Stomach smooth muscle (tissue), 2 donors: Measurements from ENCODE around the gene ARMC3.

ENCODE experiments used
- H3K27ac ChIP-seq: one replicate; pipeline ENCODE4 v1.7.0; 2013; ENCODE audit warnings: mild to moderate bottlenecking, low read length, inconsistent platforms
- H3K27me3 ChIP-seq, 2 donors: one replicate each; pipeline ENCODE4 v1.7.0; 2013; ENCODE audit warnings: low read length in 2 of 2; ENCODE audit not compliant: insufficient read depth in 2 of 2, control insufficient read depth in 1 of 2
- H3K36me3 ChIP-seq, 2 donors: one replicate each; pipeline ENCODE4 v1.7.0; 2013; ENCODE audit warnings: low read length in 2 of 2; ENCODE audit not compliant: control insufficient read depth in 2 of 2, insufficient read depth in 2 of 2
- H3K4me1 ChIP-seq: one replicate; pipeline ENCODE4 v1.7.0; 2013; ENCODE audit warnings: low read length; ENCODE audit not compliant: control insufficient read depth, insufficient read depth
- H3K4me3 ChIP-seq, 2 donors: one replicate each; pipeline ENCODE4 v1.7.0; 2013; ENCODE audit warnings: low read length in 2 of 2
- H3K9ac ChIP-seq, 2 donors: one replicate each; pipeline ENCODE4 v1.7.0; 2013; ENCODE audit warnings: low read length in 2 of 2, mild to moderate bottlenecking in 1 of 2
- H3K9me3 ChIP-seq, 2 donors: one replicate each; pipeline ENCODE4 v1.7.0; 2013; ENCODE audit warnings: low read length in 2 of 2; ENCODE audit not compliant: control insufficient read depth in 2 of 2
- donor health status: healthy.
- donor health status: Pancreatic carcinoma.

ARMC3 gene

DNA sequence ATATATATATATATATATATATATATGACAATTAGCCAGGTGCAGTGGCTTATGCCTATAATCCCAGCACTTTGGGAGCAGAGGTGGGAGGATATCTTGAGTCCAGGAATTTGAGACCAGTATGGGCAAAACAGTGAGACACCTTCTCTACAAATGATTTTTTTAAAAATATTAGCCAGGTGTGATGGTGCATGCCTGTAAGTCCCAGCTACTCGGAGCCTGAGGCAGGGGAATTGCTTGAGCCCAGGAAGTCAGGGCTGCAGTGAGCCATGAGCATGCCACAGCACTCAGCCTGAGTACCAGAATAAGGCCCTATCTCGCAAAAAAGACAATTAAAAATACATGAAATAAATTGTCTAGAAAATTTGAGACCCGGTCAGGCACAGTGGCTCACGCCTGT is 120.3 kb downstream of the ARMC3 start:
- H3K36me3 ChIP-seq = no peaks in the 10 kb centered on the region
- peaks cover 0 to 2% of the 10 kb centered on the region in 2 donors for H3K27me3 ChIP-seq
- H3K9me3 ChIP-seq = no peaks in the 10 kb centered on the region
- no peak overlapping the region for H3K4me3 ChIP-seq
- no peak overlapping the region for H3K27ac ChIP-seq
- H3K4me1 ChIP-seq = peaks cover 4% of the 10 kb centered on the region
- no peak overlapping the region for H3K9ac ChIP-seq

DNA sequence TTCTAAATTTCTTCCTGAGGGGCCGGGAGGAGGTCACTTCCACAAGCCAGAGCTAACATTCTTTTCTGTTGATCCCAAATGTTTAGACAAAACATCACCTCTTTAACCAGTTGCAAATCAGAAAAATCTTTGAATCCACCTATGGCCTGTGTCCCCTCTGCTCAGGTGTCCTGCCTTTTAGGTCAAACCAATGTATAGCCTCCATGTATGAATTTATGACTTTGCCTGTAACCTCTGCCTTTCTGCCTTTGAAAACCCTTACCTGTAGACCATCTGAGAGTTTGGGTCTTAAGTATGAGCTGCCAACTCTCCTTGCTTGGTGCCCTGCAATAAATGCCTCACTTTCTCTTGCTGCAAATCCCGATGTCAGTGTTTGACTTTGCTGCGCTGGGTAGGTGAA is 123.4 kb downstream of the ARMC3 start:
- no peaks in the 10 kb centered on the region for H3K9me3 ChIP-seq
- no peak overlapping the region for H3K4me3 ChIP-seq
- H3K9ac ChIP-seq = no peak overlapping the region
- peaks cover 4% of the 10 kb centered on the region for H3K4me1 ChIP-seq
- peaks cover 0 to 2% of the 10 kb centered on the region in 2 donors for H3K27me3 ChIP-seq
- no peaks in the 10 kb centered on the region for H3K36me3 ChIP-seq
- no peak overlapping the region for H3K27ac ChIP-seq

DNA sequence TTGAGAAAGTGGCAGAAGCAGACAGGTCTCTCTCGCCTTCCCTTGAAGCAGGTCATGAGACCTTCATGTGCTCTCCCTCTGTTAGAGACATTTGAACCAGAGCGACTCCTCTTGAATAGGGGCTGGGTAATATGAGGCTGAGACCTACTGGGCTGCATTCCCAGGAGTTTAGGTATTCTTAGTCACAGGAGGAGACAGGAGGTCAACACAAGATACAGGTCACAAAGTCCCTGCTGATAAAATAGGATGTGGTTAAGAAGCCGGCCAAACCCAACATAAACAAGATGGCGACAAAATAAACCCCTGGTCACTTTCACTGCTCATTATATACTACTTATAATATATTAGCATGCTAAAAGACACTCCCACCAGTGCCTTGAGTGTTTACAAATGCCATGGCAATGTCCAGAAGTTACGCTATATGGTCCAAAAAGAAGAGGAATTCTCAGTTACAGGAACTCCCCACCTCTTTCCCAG is 124.0 kb downstream of the ARMC3 start:
- H3K9me3 ChIP-seq = no peaks in the 10 kb centered on the region
- no peaks in the 10 kb centered on the region for H3K36me3 ChIP-seq
- peaks cover 0 to 2% of the 10 kb centered on the region in 2 donors for H3K27me3 ChIP-seq
- no peak overlapping the region for H3K9ac ChIP-seq
- H3K27ac ChIP-seq = no peak overlapping the region
- H3K4me1 ChIP-seq = peaks cover 4% of the 10 kb centered on the region
- no peak overlapping the region for H3K4me3 ChIP-seq

DNA sequence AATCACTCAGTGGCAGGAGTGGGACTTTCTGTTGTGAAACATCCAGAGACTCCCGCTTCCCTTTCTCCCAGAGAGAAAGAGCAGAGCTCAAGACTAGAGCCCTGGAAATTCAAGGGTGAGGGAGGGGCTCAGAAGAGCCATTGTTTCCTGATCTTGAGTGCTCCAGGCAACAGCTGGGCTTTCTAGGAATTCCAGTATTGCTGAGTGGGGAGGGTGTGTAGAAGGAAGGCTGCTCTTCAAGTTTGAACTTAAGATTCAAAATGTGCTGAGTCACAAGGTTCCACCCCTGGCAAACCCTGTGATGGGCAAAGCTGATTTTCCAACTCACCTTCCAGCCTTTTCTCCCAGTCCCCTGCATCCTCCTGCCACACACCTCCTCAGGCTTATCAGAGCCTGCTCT is 125.2 kb downstream of the ARMC3 start:
- H3K27me3 ChIP-seq = no peaks in the 10 kb centered on the region
- no peaks in the 10 kb centered on the region for H3K36me3 ChIP-seq
- H3K9ac ChIP-seq = no peak overlapping the region
- H3K4me3 ChIP-seq = no peak overlapping the region
- H3K9me3 ChIP-seq = no peaks in the 10 kb centered on the region
- no peak overlapping the region for H3K27ac ChIP-seq
- H3K4me1 ChIP-seq = no peaks in the 10 kb centered on the region

DNA sequence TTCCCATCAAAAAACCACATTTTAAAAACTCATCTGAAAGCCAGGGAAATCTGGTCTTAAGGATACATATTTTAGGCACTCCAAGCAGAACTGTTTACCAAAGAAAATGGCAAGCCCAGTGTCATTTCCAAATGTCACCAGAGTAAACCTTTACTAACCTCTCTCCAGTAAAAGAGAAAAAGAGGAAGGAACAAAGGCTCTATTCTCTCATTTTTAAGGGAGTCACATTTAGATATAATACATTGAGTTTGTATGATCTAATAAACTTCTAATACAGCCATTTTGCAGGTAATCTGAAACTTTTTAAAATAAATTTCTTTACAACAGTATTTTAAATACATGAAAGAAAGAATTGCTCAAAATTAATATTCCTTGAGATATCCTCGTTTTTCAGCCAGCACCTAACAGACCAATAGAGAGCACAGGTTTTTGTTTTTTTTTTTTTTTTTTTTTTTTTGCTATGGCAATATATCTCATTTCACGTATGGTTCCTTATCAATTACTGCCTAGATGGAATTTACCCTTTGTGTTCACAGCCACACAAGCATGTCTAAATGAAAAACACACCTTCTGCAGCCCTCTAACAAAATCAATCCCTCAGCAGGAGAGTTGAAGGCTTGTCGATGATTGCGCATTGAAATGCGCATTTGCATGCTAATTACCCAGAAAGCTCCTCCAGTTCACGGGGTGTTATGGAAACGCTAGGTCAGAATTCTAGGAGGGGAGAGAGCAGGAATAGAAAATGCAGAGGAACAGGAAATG is 127.8 kb downstream of the ARMC3 start:
- Histone ChIP-seq H3K9me3 (peaks cover 0 to 2% of the 10 kb centered on the region in 2 donors), H3K36me3 (no peaks in the 10 kb centered on the region), H3K4me1 (no peaks in the 10 kb centered on the region), H3K27me3 (no peaks in the 10 kb centered on the region), H3K4me3 (no peak overlapping the region), H3K27ac (no peak overlapping the region), H3K9ac (no peak overlapping the region)

DNA sequence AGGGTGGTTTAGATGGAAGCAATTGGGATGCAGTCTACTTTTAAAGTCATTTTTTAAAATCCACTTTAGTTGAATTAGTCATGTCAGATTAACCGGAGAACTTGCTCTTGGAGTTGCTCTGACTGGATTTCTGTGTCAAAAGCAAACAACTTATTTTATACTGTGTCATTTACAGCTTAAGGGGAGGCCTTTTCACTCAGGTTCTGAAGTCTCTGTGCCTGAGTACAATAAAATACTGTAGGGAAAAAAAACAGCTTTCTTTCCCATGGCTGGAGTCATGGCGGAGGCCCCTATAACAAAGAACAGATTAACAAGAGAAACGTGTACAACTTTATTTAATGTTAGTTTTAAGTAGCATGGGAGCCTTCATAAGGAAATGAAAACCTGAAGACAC is 128.3 kb downstream of the ARMC3 start:
- Histone ChIP-seq H3K9ac (no peak overlapping the region), H3K27me3 (no peaks in the 10 kb centered on the region), H3K9me3 (peaks cover 0 to 2% of the 10 kb centered on the region in 2 donors), H3K4me3 (no peak overlapping the region), H3K4me1 (no peaks in the 10 kb centered on the region), H3K36me3 (no peaks in the 10 kb centered on the region), H3K27ac (no peak overlapping the region)

DNA sequence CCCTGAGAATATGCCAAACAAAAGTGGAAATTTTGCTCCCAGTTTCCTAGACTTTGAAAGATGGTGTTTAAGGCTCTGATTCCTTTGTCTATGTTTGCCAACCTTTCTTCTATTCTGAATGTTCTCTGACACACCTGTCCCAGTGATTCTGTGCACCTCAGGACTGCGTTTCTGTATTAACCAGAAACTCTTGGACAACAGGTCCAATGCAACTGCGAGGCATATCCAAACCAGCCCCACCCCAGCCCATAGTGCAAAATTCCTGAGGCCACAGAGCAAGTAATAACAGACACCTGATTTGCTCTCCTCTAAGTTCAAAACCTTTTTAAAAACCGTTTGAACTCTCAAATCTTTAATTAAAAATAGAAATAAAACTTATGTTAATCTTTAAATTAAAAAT is 130.5 kb downstream of the ARMC3 start:
- no peaks in the 10 kb centered on the region for H3K4me1 ChIP-seq
- H3K27ac ChIP-seq = no peak overlapping the region
- H3K9ac ChIP-seq = no peak overlapping the region
- peaks cover 0 to 2% of the 10 kb centered on the region in 2 donors for H3K9me3 ChIP-seq
- H3K27me3 ChIP-seq = no peaks in the 10 kb centered on the region
- no peak overlapping the region for H3K4me3 ChIP-seq
- H3K36me3 ChIP-seq = no peaks in the 10 kb centered on the region

DNA sequence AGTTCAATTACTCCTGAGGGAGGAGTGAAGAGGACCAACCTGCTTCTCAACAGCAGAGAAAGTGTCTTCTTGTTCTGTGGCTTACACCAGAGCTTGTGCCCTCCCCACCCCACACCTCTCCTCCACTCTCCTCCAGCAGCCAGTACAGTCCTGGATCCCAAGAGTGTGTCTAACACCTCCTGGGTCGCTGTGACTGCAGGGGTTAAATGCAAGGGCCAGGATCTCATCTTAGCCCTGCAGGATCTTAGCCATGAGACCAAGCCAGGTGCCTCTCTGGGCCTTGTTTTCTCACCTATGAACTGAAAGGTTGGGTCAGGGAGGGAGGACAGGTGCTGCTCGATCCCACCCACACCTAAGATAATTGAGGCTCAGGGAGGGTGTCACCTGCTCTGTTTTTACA is 133.1 kb downstream of the ARMC3 start:
- no peak overlapping the region for H3K27ac ChIP-seq
- no peak overlapping the region for H3K9ac ChIP-seq
- no peak overlapping the region for H3K4me3 ChIP-seq

DNA sequence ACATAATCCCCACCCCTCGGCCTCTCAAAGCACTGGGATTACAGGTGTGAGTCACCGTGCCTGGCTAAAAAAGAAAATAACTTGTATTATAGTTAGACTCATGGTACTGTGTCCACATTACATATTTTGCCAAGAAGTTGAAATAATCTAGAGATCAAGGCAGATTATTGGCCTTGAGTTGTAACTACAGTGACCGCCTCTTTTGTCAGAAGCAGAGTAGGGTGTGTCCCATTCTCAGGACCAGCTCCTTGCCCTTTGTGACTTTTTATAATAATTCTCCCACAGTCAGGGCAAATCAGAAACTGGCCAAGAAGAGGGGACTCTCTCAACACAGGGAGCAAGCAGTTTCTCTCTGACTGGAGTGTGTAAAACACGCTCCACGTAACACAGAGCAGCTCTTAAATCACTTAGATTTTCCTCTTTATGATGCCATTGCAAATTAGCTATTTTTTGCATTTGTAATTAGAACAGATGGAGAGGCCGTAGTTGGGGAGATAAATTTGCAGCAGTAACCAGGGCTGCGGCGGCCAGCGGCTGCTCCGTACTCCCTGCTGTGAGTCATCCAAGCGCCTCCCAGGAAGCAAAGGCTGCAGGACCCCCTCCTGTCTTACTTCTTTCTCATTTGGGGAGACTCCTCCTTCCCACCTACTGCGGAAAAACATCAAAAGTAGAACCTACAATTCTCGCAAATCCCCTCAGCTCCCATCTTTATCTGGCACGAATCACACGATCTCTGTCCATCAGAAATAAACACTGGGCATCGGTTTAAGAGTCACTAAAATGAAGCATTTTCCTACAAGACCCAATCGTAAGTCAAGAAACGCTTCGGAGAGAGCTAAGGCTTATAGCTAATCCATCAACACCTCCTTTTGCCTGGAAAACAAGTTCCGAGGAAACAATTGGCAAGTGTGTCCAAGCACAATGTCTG is 135.5 kb downstream of the ARMC3 start:
- peaks cover 0 to 2% of the 10 kb centered on the region in 2 donors for H3K9me3 ChIP-seq
- no peaks in the 10 kb centered on the region for H3K36me3 ChIP-seq
- no peak overlapping the region for H3K27ac ChIP-seq
- H3K27me3 ChIP-seq = no peaks in the 10 kb centered on the region
- no peak overlapping the region for H3K9ac ChIP-seq
- peaks cover 9% of the 10 kb centered on the region for H3K4me1 ChIP-seq
- peak overlapping the region; percentile 40 to 47 for H3K4me3 ChIP-seq

More for the DNA sequence above, 133.1 kb downstream of the ARMC3 start:
- H3K9me3 ChIP-seq = peaks cover 0 to 2% of the 10 kb centered on the region in 2 donors
- H3K36me3 ChIP-seq = no peaks in the 10 kb centered on the region
- H3K4me1 ChIP-seq = peaks cover 5% of the 10 kb centered on the region
- no peaks in the 10 kb centered on the region for H3K27me3 ChIP-seq

DNA sequence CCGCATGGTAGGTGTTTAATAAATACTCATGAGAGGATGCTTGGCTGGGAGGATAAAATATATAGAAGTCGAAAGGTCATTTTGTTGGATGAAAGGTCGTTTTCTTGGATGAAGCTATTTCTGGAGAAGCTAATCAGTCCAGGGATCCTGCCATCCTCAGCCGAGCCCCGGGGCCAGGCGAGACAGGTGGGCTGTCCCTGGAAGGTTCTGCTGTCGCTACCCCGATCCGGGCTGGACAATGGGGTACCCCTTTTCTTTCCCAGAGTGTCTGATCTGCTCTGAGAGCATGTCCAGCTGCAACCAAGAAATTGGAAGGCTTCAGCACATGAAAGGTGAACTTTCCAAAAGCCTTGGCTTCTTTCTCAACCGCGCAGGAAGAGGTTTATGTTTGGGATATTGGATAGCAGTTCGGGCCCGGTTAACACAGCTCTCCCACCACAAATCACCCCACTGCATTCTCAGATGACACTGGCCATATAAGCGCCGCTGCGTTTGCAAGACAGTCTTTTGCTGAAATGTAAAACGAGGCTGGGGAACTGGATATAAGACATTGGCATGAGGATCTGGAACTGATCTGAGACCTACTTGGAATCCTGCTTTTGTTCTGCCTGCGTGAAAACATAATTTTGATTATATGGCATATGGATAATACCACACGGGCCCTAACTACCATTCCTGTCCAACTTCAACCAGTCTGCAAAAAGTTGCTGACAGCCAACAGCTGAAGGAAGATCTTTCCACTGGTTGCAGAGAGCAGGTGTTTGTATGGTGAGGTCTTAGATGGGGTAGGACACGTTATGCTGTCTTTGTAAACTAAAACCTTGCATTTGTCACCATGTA is 136.3 kb downstream of the ARMC3 start:
- Histone ChIP-seq H3K27me3 (no peaks in the 10 kb centered on the region), H3K9me3 (no peaks in the 10 kb centered on the region), H3K4me3 (peak overlapping the region in 1 of 2 donors; percentile 40), H3K36me3 (no peaks in the 10 kb centered on the region), H3K27ac (no peak overlapping the region), H3K9ac (no peak overlapping the region), H3K4me1 (peaks cover 13% of the 10 kb centered on the region)
